K562 (cell line): ENCODE results near the gene MAGEB4. TPM values are rescaled to one million over a fixed set of nuclear protein-coding genes. Genes with fewer than 3 reads are reported as not detected.

Source experiments
- ATAC-seq: fragments of 200-7000 bp; cut with Tn5 transposase; 3 replicates; pipeline ENCODE4 v1.9.1; 2020; ENCODE audit warnings: moderate library complexity
- BruUV-seq: library from RNA; stranded (reverse); fragments of 400-500 nt; replicated peaks from 2 replicates; lab custom pipeline; 2021; lab: Mats Ljungman, UMichigan
- CTCF ChIA-PET: fragments of 300-600 bp; formaldehyde crosslinking; extraction: SDS; loops from one replicate; lab custom pipeline; 2021; ENCODE audit warnings: low intra/inter-chr PET ratio; lab: Yijun Ruan, JAX
- POLR2A ChIA-PET: fragments of 300-600, 350-650 bp; sonication (Branson Sonifier 250); formaldehyde crosslinking; extraction: SDS; loops from one replicate; lab custom pipeline; 2021; ENCODE audit warnings: antibody characterized with exemption, inconsistent platforms; lab: Yijun Ruan, JAX
- DNase-seq, 4 experiments: peaks; one replicate each; pipeline versions ENCODE4 v3.0.0 to v3.0.0-alpha.2; 2011 to 2018; ENCODE audit warnings: low spot score in 3 of 4, mixed read lengths in 3 of 4; ENCODE audit errors: extremely low read depth in 1 of 4
- FAIRE-seq: peaks from 2 replicates; lab custom pipeline; 2011; peaks lifted over from hg19 to GRCh38; lab: Jason Lieb, UNC
- H2AFZ ChIP-seq: 2 replicates; pipeline ENCODE4 v1.6.0; 2011; ENCODE audit warnings: low read depth, low read length, control low read depth, inconsistent platforms
- H3K27ac ChIP-seq: fragments of 200-600 bp; 3 replicates; pipeline ENCODE4 v1.8.0; 2011; ENCODE audit warnings: low read depth, mild to moderate bottlenecking, control low read depth, inconsistent platforms, low read length, moderate library complexity, mixed read lengths; ENCODE audit errors: extremely low read depth
- H3K27me3 ChIP-seq, 2 experiments: fragments of 300-600 bp in 1 of 2; 2 replicates in 1 of 2; 3 replicates in 1 of 2; pipeline versions ENCODE4 v1.6.0 to v1.8.0; 2011; ENCODE audit warnings: inconsistent platforms in 2 of 2, low read length in 2 of 2, mild to moderate bottlenecking in 1 of 2, mixed read lengths in 1 of 2, moderate library complexity in 1 of 2; ENCODE audit not compliant: control insufficient read depth in 2 of 2, insufficient read depth in 2 of 2
- H3K36me3 ChIP-seq: fragments of 300-600 bp; 3 replicates; pipeline ENCODE4 v1.8.0; 2011; ENCODE audit warnings: mild to moderate bottlenecking, low read length, inconsistent platforms; ENCODE audit not compliant: control insufficient read depth, insufficient read depth
- H3K4me1 ChIP-seq, 2 experiments: fragments of 200-600 bp in 1 of 2; replicated peaks in 1 of 2; 2 replicates in 1 of 2; 3 replicates in 1 of 2; pipeline versions ENCODE4 v1.5.1 to v1.8.0; 2011; ENCODE audit warnings: inconsistent platforms in 2 of 2, low read length in 2 of 2, mild to moderate bottlenecking in 1 of 2, mixed read lengths in 1 of 2, moderate library complexity in 1 of 2; ENCODE audit not compliant: control insufficient read depth in 2 of 2, insufficient read depth in 2 of 2
- H3K4me2 ChIP-seq: 2 replicates; pipeline ENCODE4 v1.6.1; 2011; ENCODE audit warnings: low read length, control low read depth, inconsistent platforms, mixed read lengths; ENCODE audit not compliant: insufficient read depth
- H3K4me3 ChIP-seq: fragments of 200-600 bp; sonication (generic), shearing (Covaris generic); 2 replicates; pipeline ENCODE4 v1.5.1; 2016; ENCODE audit warnings: control low read depth, inconsistent platforms
- H3K79me2 ChIP-seq: fragments of 200-600 bp; 3 replicates; pipeline ENCODE4 v1.8.0; 2011; ENCODE audit warnings: low read length, inconsistent platforms; ENCODE audit not compliant: control insufficient read depth, insufficient read depth
- H3K9ac ChIP-seq, 2 experiments: 2 replicates each; pipeline versions ENCODE4 v1.6.0 to v1.6.1; 2011; ENCODE audit warnings: low read depth in 2 of 2, low read length in 2 of 2, control low read depth in 1 of 2, inconsistent platforms in 1 of 2, mild to moderate bottlenecking in 1 of 2, mixed read lengths in 1 of 2; ENCODE audit not compliant: insufficient read depth in 1 of 2
- H3K9me1 ChIP-seq: one replicate; pipeline ENCODE4 v1.6.0; 2011; ENCODE audit warnings: inconsistent platforms, mild to moderate bottlenecking, low read length, moderate library complexity; ENCODE audit not compliant: control insufficient read depth, insufficient read depth
- H3K9me3 ChIP-seq: replicated peaks from 2 replicates; pipeline ENCODE4 v1.5.1; 2011; ENCODE audit warnings: low read depth, low read length, inconsistent platforms; ENCODE audit not compliant: control insufficient read depth, insufficient read depth
- H4K20me1 ChIP-seq: replicated peaks from 2 replicates; pipeline ENCODE4 v1.6.1; 2011; ENCODE audit warnings: low read length, inconsistent platforms, mixed read lengths; ENCODE audit not compliant: control insufficient read depth, insufficient read depth
- CEBPG ChIP-seq, 3 experiments: fragments of 200-800 bp in 1 of 3; sonication (Bioruptor generic) in 1 of 3; sonication (generic) in 1 of 3; formaldehyde crosslinking in 1 of 3; IDR thresholded peaks in 2 of 3; conservative IDR thresholded peaks in 1 of 3; 2 replicates each; pipeline versions ENCODE4 v1.6.1 to v1.8.0; 2016 to 2022; ENCODE audit warnings: missing compliant biosample characterization in 2 of 3, missing genetic modification characterization in 2 of 3, mild to moderate bottlenecking in 1 of 3, missing genetic modification reagents in 1 of 3
- CTBP1 ChIP-seq: fragments of 450-650 bp; IDR thresholded peaks from 2 replicates; pipeline ENCODE4 v1.6.1; 2016; ENCODE audit warnings: borderline replicate concordance
- LARP7 ChIP-seq: fragments of 450-650 bp; IDR thresholded peaks from 2 replicates; pipeline ENCODE4 v1.6.1; 2016
- MITF ChIP-seq: IDR thresholded peaks from 2 replicates; pipeline ENCODE4 v1.6.1; 2014; ENCODE audit warnings: antibody characterized with exemption
- SMARCE1 ChIP-seq: fragments of 450-650 bp; IDR thresholded peaks from 2 replicates; pipeline ENCODE4 v1.7.1; 2016; ENCODE audit warnings: mild to moderate bottlenecking
- TFE3 ChIP-seq: fragments of 450-650 bp; formaldehyde crosslinking; IDR thresholded peaks from 2 replicates; pipeline ENCODE4 v1.4.0; 2020; ENCODE audit warnings: mild to moderate bottlenecking, mixed read lengths
- ZBTB17 ChIP-seq: fragments of 450-650 bp; formaldehyde crosslinking; IDR thresholded peaks from 2 replicates; pipeline ENCODE4 v1.4.0; 2020; ENCODE audit warnings: mild to moderate bottlenecking
- WGBS: fragments of 100-300 bp; shearing (Covaris generic); methylation state at CpG from one replicate; pipeline ENCODE4 v1.1.6; 2016; ENCODE audit warnings: low coverage, mixed read lengths; ENCODE audit not compliant: insufficient coverage; ENCODE audit errors: missing lambda C conversion rate; 5-methylcytosine and 5-hydroxymethylcytosine counted together
- in situ Hi-C: fragments of 300-500 bp; cut with MboI; formaldehyde crosslinking; loops from 4 replicates; pipeline ENCODE4 v1.15.0; 2018; ENCODE audit warnings: inconsistent platforms, mixed read lengths
- intact Hi-C: fragments of 100-400 bp; cut with micrococcal nuclease; formaldehyde crosslinking; loops from 2 replicates; pipeline ENCODE4 v1.14.2; 2022
- polyA plus RNA-seq, 8 experiments: library from polyadenylated mRNA; depleted of rRNA in 4 of 8; stranded (reverse) in 5 of 8; unstranded in 3 of 8; fragments of >200 nt; fragmentation: Nextera tagmentation in 2 of 8; fragmentation: Illumina TruSeq in 1 of 8; extraction: Ambion mirVana in 2 of 8; extraction: Trizol in 1 of 8; gene quantifications; 2 replicates each; pipeline versions ENCODE4 v1.2.1 to v1.2.3, GENCODE V29; 2011 to 2014; ENCODE audit warnings: inconsistent platforms in 1 of 8, missing spikeins in 1 of 8
- total RNA-seq, 7 experiments: library from RNA; depleted of rRNA in 6 of 7; stranded (reverse); fragments of >200 nt in 6 of 7; fragmentation: Illumina TruSeq in 2 of 7; extraction: Trizol in 2 of 7; gene quantifications; 2 replicates each; pipeline versions ENCODE4 v1.2.1 to v1.2.3, GENCODE V29; 2011 to 2021; ENCODE audit warnings: low replicate concordance in 1 of 7
- TF ChIP-seq, protein P1 (sequence below): fragments of 450-650 bp; IDR thresholded peaks from 2 replicates; pipeline ENCODE4 v1.6.1; 2016; ENCODE audit warnings: mild to moderate bottlenecking, moderate library complexity

Gene MAGEB4
- total and polyA plus RNA-seq, 9 of the 15 experiments (the other 6 are each of a cell fraction or from before 2014, with no cell fraction given): 0.04 to 0.09 (median 0.06) TPM; not detected in 6

GRCh38 chrX:30217465-30217864 is 24.3 kb upstream of the MAGEB4 start:
- H3K9ac ChIP-seq: no peak overlapping the region
- H3K79me2 ChIP-seq: peaks cover 22% of the 10 kb centered on the region
- CTCF ChIA-PET: no interaction called here
- peak; percentile 48 for ATAC-seq
- 0% methylated on average over 1 of the region's 1 CpG for WGBS
- peak overlapping the region; percentile 92 for H3K27ac ChIP-seq
- peak; percentile 57 for FAIRE-seq
- no peak overlapping the region for H2AFZ ChIP-seq
- DNase-seq: peak; percentile 8 to 55 (median 14)
- H3K36me3 ChIP-seq: peaks cover 19% of the 10 kb centered on the region; the same call in 2 of the 3 replicates
- no TSS peak for BruUV-seq
- H3K4me3 ChIP-seq: no peak overlapping the region
- H4K20me1 ChIP-seq: no peaks in the 10 kb centered on the region
- H3K4me1 ChIP-seq: peaks cover 8 to 12% of the 10 kb centered on the region in 2 experiments
- intact Hi-C loops (loop anchor here (2.0 to 5.0 kb wide), 3 partner anchors 29 to 75 kb away; partner anchors contain the start of gene MAGEB1), in situ Hi-C loops (no loop called here)
- POLR2A ChIA-PET: no interaction called here
- no peaks in the 10 kb centered on the region for H3K9me3 ChIP-seq
- no peaks in the 10 kb centered on the region for H3K9me1 ChIP-seq
- peak overlapping the region; percentile 50 for H3K4me2 ChIP-seq
- no peaks in the 10 kb centered on the region for H3K27me3 ChIP-seq
- TF ChIP-seq CTBP1: peak; percentile 52; the same call in 1 of the 2 replicates
- TF ChIP-seq CEBPG (CRISPR knock-in tag; IDR thresholded peaks at IDR 0.05): no peak
- no peak for TF ChIP-seq CEBPG (tag; conservative IDR thresholded peaks at IDR 0.05 in 1 of 2, IDR thresholded peaks at IDR 0.05 in 1 of 2)
- no peak for TF ChIP-seq TFE3 (CRISPR knock-in tag)
- peak; percentile 66; the same call in 1 of the 2 replicates for TF ChIP-seq SMARCE1
- no peak for TF ChIP-seq ZBTB17 (CRISPR knock-in tag)
- no peak for TF ChIP-seq MITF
- TF ChIP-seq, protein P1, sequence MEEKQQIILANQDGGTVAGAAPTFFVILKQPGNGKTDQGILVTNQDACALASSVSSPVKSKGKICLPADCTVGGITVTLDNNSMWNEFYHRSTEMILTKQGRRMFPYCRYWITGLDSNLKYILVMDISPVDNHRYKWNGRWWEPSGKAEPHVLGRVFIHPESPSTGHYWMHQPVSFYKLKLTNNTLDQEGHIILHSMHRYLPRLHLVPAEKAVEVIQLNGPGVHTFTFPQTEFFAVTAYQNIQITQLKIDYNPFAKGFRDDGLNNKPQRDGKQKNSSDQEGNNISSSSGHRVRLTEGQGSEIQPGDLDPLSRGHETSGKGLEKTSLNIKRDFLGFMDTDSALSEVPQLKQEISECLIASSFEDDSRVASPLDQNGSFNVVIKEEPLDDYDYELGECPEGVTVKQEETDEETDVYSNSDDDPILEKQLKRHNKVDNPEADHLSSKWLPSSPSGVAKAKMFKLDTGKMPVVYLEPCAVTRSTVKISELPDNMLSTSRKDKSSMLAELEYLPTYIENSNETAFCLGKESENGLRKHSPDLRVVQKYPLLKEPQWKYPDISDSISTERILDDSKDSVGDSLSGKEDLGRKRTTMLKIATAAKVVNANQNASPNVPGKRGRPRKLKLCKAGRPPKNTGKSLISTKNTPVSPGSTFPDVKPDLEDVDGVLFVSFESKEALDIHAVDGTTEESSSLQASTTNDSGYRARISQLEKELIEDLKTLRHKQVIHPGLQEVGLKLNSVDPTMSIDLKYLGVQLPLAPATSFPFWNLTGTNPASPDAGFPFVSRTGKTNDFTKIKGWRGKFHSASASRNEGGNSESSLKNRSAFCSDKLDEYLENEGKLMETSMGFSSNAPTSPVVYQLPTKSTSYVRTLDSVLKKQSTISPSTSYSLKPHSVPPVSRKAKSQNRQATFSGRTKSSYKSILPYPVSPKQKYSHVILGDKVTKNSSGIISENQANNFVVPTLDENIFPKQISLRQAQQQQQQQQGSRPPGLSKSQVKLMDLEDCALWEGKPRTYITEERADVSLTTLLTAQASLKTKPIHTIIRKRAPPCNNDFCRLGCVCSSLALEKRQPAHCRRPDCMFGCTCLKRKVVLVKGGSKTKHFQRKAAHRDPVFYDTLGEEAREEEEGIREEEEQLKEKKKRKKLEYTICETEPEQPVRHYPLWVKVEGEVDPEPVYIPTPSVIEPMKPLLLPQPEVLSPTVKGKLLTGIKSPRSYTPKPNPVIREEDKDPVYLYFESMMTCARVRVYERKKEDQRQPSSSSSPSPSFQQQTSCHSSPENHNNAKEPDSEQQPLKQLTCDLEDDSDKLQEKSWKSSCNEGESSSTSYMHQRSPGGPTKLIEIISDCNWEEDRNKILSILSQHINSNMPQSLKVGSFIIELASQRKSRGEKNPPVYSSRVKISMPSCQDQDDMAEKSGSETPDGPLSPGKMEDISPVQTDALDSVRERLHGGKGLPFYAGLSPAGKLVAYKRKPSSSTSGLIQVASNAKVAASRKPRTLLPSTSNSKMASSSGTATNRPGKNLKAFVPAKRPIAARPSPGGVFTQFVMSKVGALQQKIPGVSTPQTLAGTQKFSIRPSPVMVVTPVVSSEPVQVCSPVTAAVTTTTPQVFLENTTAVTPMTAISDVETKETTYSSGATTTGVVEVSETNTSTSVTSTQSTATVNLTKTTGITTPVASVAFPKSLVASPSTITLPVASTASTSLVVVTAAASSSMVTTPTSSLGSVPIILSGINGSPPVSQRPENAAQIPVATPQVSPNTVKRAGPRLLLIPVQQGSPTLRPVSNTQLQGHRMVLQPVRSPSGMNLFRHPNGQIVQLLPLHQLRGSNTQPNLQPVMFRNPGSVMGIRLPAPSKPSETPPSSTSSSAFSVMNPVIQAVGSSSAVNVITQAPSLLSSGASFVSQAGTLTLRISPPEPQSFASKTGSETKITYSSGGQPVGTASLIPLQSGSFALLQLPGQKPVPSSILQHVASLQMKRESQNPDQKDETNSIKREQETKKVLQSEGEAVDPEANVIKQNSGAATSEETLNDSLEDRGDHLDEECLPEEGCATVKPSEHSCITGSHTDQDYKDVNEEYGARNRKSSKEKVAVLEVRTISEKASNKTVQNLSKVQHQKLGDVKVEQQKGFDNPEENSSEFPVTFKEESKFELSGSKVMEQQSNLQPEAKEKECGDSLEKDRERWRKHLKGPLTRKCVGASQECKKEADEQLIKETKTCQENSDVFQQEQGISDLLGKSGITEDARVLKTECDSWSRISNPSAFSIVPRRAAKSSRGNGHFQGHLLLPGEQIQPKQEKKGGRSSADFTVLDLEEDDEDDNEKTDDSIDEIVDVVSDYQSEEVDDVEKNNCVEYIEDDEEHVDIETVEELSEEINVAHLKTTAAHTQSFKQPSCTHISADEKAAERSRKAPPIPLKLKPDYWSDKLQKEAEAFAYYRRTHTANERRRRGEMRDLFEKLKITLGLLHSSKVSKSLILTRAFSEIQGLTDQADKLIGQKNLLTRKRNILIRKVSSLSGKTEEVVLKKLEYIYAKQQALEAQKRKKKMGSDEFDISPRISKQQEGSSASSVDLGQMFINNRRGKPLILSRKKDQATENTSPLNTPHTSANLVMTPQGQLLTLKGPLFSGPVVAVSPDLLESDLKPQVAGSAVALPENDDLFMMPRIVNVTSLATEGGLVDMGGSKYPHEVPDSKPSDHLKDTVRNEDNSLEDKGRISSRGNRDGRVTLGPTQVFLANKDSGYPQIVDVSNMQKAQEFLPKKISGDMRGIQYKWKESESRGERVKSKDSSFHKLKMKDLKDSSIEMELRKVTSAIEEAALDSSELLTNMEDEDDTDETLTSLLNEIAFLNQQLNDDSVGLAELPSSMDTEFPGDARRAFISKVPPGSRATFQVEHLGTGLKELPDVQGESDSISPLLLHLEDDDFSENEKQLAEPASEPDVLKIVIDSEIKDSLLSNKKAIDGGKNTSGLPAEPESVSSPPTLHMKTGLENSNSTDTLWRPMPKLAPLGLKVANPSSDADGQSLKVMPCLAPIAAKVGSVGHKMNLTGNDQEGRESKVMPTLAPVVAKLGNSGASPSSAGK: no peak
- no peak for TF ChIP-seq LARP7
